HG03520 (cell line): ENCODE data around the gene MKRN1.
"Not testable (repeated sequence)": the region's sequence is repeated elsewhere in the genome, so short reads cannot be mapped to it uniquely, and the experiment has no call there.

Experiments used
- ATAC-seq: cut with Tn5 transposase; IDR thresholded peaks from one replicate; pipeline ENCODE4 v1.9.1; 2021; ENCODE audit warnings: mild to moderate bottlenecking, moderate library complexity; ENCODE audit not compliant: unreplicated experiment

MKRN1 gene, protein sequence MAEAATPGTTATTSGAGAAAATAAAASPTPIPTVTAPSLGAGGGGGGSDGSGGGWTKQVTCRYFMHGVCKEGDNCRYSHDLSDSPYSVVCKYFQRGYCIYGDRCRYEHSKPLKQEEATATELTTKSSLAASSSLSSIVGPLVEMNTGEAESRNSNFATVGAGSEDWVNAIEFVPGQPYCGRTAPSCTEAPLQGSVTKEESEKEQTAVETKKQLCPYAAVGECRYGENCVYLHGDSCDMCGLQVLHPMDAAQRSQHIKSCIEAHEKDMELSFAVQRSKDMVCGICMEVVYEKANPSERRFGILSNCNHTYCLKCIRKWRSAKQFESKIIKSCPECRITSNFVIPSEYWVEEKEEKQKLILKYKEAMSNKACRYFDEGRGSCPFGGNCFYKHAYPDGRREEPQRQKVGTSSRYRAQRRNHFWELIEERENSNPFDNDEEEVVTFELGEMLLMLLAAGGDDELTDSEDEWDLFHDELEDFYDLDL

DNA sequence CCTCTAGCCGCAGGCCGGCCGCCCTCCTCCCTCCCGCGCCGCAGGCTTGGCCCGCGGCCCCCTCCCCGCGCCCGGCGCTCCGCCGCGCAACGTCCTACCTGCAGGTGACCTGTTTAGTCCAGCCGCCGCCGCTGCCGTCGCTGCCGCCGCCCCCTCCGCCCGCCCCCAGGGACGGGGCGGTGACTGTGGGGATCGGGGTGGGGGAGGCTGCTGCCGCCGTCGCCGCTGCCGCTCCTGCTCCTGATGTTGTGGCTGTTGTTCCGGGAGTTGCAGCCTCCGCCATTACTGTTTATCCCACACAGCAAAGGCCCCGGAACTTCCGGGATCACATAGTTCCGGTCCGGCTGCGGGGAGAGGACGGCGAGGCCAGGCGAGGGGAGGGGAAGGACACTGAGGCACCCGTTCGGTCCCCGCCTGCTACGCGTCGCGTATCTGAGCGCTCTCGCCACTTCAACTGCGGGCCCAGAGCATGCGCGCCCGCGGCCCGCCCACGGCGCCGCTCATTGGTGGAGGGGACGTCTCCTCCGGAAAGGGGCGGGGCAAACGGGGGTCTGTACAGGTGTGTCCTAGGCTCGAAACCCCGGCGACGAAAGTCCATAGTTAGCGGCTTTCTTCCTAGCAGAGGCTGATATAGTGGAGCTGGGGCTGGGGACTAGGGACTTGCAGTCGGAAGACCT lies at the start of gene MKRN1:
MKRN1 (minus strand) TSS at position 444 of the 677 bp plus-strand sequence; CDS start at position 283, 161 bp downstream.
- ATAC-seq = peak; percentile 90

DNA sequence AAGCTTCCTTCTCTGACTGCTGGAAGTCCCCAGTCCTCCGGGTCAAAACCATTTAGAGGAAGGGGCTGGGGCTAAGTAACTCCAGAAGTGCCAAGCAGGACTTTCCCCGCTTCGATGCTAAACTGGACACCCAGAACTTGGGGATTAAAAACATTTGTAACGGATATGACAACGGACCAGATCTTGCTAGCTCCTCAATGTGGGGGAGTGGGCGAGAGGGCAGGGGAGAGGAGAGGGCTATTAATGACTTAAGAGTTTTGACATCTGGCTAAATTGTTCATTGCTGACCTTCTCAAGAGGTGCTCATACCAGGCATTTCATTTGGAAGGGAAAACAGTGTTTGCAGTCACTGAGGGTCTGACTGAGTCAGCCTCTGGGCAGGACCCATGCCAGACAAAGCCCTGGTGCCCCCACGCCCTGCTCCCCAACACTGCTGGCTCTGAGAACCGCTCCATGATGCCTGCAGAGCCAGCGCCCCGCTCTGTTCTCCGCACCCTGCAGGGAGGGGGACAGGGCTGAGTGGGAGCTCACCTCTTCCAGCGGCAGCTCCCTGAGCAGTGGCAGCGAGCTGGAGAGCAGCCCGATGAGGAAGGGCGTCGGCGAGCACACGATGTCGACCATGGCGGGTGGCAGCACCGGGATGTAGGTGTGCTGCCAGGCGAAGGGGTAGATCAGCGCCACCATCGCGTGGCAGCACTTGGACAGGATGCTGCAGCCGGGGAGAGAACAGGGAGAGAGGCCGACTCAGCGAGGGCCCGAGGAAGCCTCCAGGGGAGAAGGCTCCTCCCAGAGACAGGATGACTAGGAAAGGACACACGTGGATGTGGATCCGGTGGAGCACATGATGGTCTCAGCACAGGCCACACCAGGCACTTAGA lies 47.7 kb upstream of the MKRN1 start:
- no peak for ATAC-seq

DNA sequence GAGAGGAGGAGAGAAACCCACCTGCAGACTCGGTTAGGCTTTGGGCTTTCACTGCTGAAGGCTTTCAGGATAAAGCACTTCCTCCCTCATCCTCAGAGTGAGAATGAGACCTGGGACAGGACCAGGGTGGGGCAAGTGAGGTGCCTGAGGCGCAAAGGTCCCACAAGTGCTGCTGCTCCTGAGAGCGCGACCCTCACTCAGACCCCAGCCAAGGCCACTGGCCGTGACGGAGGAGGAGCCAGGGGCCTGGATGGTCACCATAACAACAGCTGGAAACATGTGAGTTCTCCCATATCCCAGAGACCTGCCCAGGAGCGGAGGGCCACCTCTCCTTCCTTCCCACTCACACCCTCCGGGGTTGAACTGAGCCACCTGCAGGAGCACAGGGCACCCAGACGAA lies 46.9 kb upstream of the MKRN1 start:
- no peak for ATAC-seq

DNA sequence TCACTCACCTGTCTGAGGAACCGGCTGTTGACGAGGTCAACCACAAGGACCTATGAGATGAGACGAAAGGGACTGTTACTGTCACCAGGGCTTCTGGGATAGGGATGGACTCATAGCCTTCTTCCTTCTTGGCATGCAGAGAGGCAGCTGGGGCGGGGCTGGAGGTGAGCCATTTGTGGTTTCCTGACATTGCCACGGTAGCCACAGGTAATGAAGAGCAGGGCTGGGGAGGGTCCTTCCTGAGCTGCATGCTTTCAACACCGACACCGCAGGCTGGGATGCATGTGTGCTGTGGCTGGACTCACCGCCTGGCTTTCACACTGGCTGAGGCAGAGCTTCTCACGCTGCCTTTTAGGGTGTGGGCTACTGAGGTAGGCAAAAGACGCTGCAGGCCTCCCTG lies 46.4 kb upstream of the MKRN1 start:
- no peak for ATAC-seq

DNA sequence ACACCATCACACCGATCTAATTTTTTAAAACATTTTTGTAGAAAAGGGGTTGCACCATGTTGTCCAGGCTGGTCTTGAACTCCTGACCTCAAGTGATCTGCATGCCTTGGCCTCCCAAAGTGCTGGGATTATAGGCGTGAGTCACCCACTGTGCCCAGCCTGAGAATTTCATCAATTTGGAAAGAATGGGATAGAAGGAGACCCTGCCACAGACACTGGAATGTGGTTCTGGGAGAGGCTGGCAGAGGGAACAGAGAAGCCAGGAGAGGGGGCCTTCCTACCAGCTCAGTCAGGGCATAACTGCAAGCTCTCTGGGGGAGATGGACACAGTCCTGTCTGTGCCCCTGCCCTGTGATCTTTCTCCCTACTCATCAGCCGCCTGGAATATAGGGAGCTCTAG lies 42.1 kb upstream of the MKRN1 start:
- no peak for ATAC-seq

DNA sequence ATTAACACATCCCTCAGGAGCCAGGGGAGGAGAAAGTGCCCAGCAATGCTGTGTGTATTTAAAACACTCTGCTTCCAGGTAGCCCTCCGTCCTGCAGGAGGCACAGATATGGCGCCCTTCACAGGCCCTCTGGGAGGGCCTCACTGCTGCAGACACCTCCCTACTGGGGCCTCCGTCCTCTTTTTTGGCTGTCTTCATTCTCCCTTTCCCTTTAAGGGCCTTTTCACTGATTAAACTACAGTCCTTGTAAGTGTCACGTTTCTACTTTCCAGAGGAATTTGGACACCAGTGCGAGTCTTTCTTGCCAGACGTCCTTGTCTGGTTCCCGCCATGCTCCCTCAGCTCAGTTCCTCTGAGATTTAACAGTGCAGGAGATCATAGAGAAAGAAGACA lies 39.7 kb upstream of the MKRN1 start:
- ATAC-seq = no peak

DNA sequence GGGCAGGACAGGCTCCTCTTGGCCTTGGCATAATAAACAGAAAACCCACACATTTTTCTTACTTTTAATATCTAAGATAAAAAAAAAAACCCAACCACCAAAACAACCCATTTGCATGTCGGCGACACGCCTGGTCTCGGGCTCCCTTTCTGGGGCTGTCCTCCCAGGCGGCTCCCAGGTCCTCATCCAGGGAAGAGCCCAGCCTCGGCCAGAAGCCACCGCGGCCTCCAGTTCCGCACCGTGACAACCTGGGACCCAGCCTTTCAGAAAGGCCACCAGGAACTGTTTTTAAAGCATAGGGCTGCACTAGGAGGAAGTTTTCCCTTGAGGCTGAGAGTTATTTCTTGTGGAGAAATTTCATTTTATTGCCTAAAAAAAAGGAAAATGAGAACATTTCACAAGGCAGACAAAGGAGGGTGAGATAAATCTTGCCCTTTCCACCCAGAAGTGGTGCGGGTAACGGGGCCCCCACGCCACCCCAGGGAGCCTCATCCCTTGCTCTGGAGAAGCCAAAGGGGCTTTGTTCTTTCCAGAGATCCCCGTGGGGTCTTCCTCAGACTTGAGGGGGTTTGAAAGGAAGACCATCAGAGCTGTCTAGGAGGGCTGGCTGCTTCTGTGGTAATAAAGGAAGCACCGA lies 39.2 kb upstream of the MKRN1 start:
- no peak for ATAC-seq

DNA sequence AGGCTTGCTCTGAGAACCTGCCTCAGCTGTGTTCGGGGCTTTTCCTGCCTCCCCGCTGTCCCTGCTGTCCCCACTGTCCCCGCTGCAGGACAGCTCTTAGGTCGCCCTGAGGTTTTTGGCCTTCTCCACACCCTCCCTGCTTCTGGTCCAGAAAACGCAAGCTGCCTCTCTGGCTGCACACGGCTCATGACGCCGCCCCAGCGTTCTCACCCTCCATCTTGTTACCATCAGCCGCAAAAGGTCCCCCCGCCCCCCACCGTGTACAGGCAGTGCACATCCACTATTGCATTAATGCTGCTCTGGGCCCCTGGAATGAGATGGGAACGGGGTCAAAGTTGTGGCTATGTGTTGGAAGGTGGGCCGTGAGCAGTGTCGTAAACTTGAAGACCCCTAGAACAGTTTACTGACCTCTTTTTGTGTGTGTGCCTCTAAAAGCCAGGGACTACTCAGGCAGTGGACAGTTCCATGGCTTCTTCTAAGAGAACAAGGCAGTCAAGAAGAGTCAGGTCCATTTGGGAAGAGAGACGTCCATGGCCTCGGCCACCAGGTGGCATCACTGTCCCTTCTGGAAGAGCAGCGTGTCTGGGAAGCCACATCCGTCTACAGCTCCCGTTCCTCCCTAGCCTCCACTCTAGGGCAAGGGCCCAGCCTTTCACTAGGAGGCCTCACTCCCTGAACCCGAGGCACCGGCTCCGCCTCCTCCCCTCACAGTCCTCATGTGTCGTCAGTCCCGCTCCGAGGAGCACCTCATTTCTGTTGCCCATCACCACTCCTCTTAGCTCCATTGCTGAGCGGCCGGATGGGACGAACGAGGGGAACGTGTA lies 38.5 kb upstream of the MKRN1 start:
- peak; percentile 53 for ATAC-seq

DNA sequence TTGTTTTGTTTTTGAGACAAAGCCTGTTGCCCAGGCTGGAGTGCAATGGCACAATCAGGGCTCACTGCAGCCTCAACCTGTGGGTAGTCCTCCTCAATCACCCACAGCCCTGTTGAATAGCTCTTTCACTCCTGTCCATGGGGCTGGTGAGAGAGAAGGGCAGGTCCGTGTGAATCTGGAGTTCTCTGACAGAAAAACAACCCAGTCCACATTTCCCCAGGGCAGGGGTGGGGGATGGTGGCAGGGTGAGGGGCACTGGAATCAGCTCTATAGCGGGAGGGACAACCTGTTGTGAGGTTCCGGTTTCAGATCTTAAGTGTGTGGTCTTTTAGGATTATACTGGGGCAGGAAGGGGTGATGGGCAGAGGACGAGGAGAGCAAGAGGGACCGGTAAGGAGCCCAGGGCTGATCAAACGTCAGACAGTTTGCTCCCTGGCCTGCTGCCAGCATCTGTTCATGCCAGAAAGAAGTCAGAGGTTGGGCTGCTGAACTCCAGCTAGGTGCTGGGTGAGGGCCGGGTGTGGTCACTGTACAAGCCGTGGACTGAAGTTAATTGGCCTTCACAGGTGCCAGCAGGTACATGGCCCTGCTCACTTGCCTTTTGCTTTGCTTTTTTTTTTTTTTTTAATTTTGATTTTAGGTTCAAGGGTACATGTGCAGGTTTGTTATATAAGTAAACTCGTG lies 33.2 kb upstream of the MKRN1 start:
- no peak for ATAC-seq

DNA sequence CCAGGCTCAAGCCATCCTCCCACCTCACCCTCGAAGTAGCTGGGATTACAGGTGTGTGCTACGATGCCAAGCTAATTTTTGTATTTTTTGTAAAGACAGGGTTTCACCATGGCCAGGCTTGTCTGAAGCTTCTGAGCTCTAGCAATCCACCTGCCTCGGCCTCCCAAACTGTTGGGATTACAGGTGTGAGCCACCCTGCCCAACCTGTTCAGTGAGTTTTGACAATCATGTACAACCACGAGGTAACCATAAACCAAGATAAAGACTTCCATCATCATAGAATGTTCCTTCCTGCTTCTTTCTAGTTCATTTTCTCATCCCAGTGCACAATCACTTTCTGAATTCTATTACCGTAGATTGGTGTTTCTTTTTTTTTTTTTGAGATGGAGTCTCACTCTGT lies 30.5 kb upstream of the MKRN1 start:
- ATAC-seq = no peak

DNA sequence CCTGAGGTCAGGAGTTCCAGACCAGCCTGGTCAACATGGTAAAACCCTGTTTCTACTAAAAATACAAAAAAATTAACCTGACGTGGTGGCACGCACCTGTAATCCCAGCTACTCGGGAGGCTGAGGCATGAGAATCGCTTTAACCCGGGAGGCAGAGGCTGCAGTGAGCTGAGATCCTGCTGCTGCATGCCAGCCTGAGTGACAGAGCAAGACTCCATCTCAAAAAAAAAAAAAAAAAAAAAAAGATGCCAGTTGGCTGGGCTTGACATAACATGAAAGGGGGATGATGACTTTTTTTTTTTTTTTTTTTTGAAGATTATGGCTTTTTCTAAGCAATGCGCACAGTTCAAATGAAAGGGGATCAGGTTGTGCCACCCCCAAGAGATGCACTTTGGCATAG lies 28.3 kb upstream of the MKRN1 start:
- not testable (repeated sequence) for ATAC-seq

DNA sequence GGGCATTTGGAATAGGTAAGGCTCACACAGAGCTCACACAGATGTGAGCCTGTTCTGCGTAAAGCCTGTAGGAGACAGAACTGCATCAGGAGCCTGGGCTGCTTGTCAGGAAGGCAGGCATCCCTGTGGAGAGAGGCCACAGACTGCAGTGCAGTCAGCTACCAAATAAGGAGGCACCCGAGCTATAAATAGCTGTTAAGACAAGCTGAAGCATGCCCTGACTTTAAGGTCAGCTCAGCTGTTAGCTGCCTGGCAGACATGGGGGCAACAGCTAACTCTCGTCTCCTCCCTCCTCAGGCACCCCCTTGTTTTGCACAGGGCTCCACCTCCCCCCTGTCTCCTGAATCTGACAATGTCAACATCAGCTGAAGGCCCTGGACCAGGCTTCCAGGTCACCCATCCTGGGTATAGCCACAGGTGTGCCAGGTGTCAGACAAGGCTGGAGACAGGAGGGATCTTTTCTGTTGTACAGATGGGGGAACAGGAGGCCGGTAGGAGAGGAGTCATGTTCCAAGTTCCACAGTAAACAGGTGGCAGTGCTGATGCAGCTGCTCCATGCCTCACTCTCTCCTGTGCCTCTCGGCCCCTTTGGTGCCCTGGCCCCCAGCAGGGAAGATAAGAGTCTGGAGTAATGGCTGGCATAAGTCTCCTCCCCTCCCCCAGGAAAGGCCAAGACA lies 27.6 kb upstream of the MKRN1 start:
- no peak for ATAC-seq

DNA sequence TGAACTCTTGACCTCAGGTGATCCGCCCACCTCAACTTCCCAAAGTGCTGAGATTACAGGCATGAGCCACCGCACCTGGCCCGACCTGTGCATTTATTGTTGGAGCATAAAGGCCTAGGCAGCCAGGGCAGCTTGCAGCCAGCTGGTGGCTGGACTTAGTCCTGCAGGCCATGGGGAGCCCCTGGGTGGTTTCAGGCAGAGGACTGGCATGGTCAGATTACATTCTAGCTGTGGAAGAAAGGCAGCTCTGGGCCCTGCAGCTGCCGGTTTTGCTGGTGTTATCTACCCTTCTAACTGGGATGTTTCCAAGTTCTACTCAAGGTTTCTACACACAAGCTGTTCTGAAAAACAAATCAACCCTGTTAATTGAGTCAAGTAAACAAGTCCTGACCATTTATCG lies 22.7 kb upstream of the MKRN1 start:
- no peak for ATAC-seq

DNA sequence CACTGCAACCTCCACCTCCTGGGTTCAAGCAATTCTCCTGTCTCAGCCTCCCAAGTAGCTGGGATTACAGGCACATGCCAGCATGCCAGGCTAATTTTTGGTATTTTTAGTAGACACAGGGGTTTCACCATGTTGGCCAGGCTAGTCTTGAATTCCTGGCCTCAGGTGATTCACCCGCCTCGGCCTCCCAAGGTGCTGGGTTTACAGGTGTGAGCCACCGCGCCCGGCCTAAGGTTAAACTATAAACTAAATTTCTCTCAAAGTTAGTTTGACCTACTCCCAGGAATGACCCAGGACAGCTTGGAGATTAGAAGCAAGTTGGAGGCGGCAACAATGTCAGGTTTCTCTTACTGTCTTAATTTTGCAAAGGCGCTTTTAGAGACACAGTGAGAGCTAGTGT lies 18.5 kb upstream of the MKRN1 start:
- ATAC-seq = not testable (repeated sequence)

DNA sequence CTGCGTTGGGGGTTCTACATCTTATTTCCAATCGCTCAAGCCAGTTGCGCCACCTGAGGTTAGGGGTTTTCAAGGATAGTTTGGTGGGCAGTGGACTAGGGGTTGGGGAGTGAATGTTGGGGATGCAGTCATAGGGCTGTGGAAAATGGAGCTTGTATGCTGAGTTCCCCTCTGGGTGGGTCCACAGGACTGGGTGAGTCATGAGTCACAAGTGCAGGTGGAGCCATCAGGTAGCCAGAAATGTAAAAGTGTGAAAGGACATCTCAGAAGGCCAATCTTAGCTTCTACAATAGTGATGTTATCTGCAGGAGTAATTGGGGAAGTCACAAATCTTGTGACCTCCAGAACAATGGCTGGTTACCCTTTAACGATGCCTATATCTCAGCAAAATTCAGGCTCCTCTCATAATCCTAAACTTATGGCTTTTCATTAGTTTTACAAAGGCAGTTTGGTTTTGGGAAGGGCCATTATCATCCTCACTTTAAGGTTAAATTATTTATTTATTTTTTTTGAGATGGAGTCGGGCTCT lies 18.0 kb upstream of the MKRN1 start:
- no peak for ATAC-seq

DNA sequence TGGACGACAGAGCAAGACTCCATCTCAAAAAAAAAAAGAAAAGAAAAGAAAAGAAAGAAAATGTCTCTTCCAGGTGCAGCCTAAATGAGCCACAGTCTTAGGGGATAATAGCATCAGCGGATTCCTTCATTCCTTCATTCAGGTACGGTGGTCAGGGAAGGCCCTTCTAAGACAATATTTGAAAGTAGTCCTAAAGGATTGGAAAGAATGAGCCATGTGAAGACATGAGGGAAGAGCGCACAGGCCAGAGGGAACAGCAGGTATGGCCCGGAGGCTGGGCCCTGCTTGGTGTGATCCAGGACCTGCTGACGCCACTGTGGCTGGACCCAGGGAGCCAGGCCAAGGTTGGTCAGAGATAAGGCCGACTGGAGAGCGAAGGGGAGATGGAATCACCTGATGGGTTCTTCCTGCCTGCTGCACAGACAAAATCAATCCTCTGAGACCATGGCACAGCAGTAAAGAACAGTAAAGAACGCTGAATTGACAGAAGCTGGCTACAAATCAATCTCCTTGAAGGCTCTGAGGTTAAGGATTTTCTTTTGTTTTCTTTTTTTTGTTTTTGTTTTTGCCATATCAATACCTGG lies 16.3 kb upstream of the MKRN1 start:
- ATAC-seq = no peak

DNA sequence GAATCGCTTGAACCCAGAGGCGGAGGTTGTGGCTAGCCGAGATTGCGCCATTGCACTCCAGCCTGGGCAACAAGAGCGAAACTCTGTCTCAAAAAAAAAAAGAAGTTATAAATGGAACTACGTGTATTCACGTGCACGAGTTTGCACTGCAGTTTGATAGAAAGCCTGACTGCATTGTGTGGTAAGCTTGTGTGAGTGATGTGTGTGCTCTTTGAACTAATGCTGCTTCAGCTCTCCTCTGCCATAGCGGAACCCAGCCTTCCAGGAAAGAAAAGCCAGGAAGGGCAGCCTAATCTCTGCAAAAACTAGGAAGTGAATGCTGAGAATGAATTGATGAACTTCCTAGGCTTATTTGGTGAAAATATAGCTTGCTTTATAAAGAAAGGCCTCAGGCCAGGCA lies 15.6 kb upstream of the MKRN1 start:
- no peak for ATAC-seq

DNA sequence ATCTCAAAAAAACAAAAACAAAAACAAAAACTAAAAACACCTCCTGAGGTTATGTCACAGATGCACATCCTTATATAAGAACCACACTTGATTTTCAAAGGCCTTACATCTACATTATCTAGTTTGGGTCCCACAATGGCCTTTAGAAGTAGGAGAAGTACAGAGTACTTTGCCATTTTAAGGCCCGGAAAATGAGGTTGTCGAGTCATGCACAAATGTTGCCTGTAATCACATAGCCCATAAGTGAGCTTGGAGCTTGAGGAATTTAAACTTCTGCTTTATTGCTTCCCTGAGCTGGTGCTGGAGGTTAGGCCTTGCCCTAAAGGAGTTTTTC lies 9.7 kb upstream of the MKRN1 start:
- no peak for ATAC-seq
